Measurements from ENCODE around the gene TBX2. TPM values are rescaled to one million over a fixed set of nuclear protein-coding genes. Genes with fewer than 3 reads are reported as not detected.

TBX2 gene
- total RNA-seq, 6 donors from 2014 or later: 22.4 to 130 (median 92.7) TPM

DNA sequence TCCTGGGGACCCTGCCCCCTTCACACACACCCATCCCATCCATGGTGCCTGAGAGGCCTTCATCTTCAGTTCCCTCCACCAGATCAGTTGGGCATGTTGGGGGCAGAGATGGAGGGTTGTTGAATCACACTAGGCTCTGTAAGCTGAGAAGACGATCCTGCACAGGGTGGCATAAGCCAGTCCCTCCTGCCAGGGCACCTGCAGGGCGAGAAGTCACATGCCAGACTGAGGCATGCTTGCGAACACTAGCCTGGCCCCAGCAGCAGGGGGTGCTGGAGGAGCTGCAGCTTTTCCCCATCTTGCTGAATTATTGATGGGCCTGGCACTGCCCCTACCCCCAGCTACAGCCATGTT lies 6.1 kb upstream of the TBX2 start:
- TF ChIP-seq, protein P1, sequence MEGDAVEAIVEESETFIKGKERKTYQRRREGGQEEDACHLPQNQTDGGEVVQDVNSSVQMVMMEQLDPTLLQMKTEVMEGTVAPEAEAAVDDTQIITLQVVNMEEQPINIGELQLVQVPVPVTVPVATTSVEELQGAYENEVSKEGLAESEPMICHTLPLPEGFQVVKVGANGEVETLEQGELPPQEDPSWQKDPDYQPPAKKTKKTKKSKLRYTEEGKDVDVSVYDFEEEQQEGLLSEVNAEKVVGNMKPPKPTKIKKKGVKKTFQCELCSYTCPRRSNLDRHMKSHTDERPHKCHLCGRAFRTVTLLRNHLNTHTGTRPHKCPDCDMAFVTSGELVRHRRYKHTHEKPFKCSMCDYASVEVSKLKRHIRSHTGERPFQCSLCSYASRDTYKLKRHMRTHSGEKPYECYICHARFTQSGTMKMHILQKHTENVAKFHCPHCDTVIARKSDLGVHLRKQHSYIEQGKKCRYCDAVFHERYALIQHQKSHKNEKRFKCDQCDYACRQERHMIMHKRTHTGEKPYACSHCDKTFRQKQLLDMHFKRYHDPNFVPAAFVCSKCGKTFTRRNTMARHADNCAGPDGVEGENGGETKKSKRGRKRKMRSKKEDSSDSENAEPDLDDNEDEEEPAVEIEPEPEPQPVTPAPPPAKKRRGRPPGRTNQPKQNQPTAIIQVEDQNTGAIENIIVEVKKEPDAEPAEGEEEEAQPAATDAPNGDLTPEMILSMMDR (IDR thresholded peaks at IDR 0.05): no peak
- TF ChIP-seq POLR2AphosphoS5 (IDR thresholded peaks at IDR 0.05): no peak
- TF ChIP-seq EP300 (IDR thresholded peaks at IDR 0.05): no peak
- no peak for TF ChIP-seq POLR2A (IDR thresholded peaks at IDR 0.05)
- DNase-seq (no peak), ATAC-seq (ENCODE audit: low FRiP score in 2 of 2) (no peak)
- Histone ChIP-seq H3K27me3 (peaks cover 0 to 27% (median 23%) of the 10 kb centered on the region in 4 donors), H3K4me3 (no peak overlapping the region), H3K4me1 (peaks cover 28 to 38% (median 29%) of the 10 kb centered on the region in 4 donors), H3K9me3 (no peaks in the 10 kb centered on the region), H3K27ac (peak overlapping the region; percentile 90 to 97 (median 92)), H3K36me3 (peaks cover 0 to 4% (median 0%) of the 10 kb centered on the region in 4 donors)
- WGBS, 2 donors: 72 to 100% methylated on average over 1 to 3 of the region's 3 CpGs

DNA sequence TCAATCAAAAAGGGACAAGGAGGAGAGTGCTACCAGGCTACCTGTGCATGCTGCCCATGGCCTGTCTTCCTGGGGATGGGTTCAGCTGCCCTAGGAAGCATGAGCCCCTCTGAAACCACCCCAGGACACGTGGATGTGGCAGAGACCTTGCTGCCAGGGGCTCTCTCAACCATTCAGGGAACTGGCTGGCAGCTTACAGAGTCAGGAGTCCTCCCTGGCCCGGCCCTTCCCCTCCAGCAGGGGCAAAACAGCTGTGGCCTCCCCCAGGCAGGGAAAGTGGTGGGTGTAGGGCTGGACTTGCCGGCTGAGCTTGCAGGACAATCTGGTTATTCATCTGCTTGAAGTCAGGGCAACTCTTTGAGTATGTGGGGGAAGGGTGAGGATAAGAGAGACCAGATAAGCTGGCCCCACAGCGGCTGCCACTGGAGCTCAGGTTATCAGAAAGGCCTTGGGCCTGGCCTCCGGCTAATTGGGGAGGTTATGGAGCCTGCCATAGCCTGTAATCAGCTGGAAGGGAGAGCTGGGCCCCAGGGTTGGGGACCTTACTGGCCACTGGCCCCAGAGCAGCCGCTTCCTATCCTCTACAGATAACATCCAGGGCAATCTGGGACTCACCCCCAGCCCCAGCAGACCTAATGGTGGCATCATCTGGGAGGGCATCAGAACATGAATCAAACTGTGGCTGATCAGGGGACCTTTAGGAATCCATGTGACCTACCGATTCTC lies 5.6 kb upstream of the TBX2 start:
- no peaks in the 10 kb centered on the region for H3K9me3 ChIP-seq
- peaks cover 0 to 33% (median 26%) of the 10 kb centered on the region in 4 donors for H3K27me3 ChIP-seq
- peak overlapping the region; percentile 90 to 97 (median 92) for H3K27ac ChIP-seq
- peaks cover 0 to 4% (median 0%) of the 10 kb centered on the region in 4 donors for H3K36me3 ChIP-seq
- peaks cover 31 to 44% (median 35%) of the 10 kb centered on the region in 4 donors for H3K4me1 ChIP-seq
- 75 to 80% methylated on average over 6 of the region's 7 CpGs for WGBS, 2 donors
- ATAC-seq (ENCODE audit: low FRiP score in 2 of 2) (no peak), DNase-seq (no peak)
- TF ChIP-seq, protein P1 (IDR thresholded peaks at IDR 0.05): no peak
- TF ChIP-seq POLR2A (IDR thresholded peaks at IDR 0.05): no peak
- TF ChIP-seq EP300 (IDR thresholded peaks at IDR 0.05): no peak
- TF ChIP-seq POLR2AphosphoS5 (IDR thresholded peaks at IDR 0.05): no peak
- no peak overlapping the region for H3K4me3 ChIP-seq

DNA sequence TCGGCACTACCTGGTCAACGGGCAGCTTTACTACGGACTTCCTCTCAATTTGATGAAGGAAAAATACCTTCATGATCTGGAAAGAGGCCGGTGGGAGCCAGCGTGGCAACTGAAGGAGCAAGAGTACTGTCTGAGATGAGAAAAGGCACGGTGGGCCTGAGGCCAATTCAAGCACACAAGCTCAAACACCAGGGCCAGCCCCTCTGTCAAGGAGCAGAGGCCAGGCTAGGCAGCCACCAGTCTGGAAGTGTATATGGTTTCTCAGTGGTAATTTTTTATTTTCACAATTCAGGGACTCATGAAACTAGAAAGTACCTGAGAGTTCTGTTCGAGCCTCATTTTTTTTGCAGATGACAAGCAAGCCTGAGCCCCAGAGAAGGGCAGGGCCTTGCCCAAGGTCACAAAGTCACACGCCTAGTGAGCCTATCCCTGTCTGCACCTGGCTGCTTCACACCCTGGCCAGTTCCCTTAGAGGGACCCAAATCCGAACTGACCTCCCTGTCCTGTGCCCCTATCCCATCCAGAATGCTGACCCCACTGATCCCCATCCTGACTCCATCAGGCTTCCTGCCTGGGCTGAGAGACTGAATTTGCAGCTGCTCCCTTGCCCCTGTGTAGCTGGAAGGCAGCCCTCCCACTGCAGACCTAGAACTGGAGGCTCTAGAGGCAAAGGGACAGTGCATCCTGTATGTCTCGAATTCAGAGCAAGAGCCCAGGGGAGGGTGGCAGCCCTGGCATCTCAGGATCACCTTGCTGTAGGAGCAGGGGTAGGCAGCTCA lies 4.8 kb upstream of the TBX2 start:
- peak overlapping the region; percentile 90 to 97 (median 92) for H3K27ac ChIP-seq
- ATAC-seq (ENCODE audit: low FRiP score in 2 of 2) (no peak), DNase-seq (no peak)
- TF ChIP-seq EP300 (IDR thresholded peaks at IDR 0.05) (no peak), POLR2AphosphoS5 (IDR thresholded peaks at IDR 0.05) (no peak), POLR2A (IDR thresholded peaks at IDR 0.05) (peak in 1 of 4 donors; percentile 18)
- TF ChIP-seq, protein P1 (IDR thresholded peaks at IDR 0.05): no peak
- peaks cover 0 to 40% (median 32%) of the 10 kb centered on the region in 4 donors for H3K27me3 ChIP-seq
- 87 to 88% methylated on average over 7 to 9 of the region's 10 CpGs for WGBS, 2 donors
- no peaks in the 10 kb centered on the region for H3K9me3 ChIP-seq
- H3K36me3 ChIP-seq: peaks cover 0 to 4% (median 0%) of the 10 kb centered on the region in 4 donors
- H3K4me3 ChIP-seq: peak overlapping the region in 3 of 4 donors; percentile 55 to 63 (median 61)
- H3K4me1 ChIP-seq: peaks cover 31 to 45% (median 38%) of the 10 kb centered on the region in 4 donors

DNA sequence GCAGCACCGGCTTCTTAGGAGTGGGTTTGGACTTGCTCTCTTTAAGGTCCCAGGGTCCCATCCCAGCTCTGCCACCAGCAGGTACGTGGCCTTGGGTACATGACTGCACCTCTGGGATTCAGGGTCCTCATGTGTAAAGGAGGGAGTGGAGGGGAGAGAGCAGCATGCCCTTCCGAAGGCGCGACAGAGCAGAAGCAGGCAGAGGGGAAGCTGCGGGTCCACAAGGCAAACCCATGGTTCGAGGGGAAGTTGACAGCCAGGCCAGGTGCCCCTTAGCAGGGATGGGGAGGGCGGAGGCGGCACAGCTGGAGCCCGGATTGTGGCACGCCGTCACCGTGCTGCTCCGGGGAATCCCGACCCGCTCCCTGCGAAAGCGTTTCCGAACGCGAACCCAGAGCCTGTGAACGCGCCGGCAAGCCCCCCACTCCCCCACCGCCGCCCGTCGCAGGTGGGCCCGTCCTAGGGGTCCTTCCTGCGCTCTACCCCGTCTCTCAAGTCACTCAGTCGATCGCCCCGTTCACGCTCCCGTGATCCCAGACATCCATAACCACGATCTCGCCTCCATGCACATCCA lies 4.1 kb upstream of the TBX2 start:
- Histone ChIP-seq H3K4me1 (peaks cover 27 to 43% (median 33%) of the 10 kb centered on the region in 4 donors), H3K4me3 (peak overlapping the region; percentile 4 to 63 (median 58)), H3K27ac (peak overlapping the region; percentile 90 to 97 (median 92)), H3K9me3 (no peaks in the 10 kb centered on the region), H3K27me3 (peaks cover 0 to 41% (median 33%) of the 10 kb centered on the region in 4 donors), H3K36me3 (peaks cover 0 to 4% (median 0%) of the 10 kb centered on the region in 4 donors)
- ATAC-seq (ENCODE audit: low FRiP score in 2 of 2) (no peak), DNase-seq (peak in 1 of 2 donors; percentile 81)
- WGBS, 2 donors: 48 to 56% methylated on average over 32 to 38 of the region's 38 CpGs
- TF ChIP-seq POLR2AphosphoS5 (IDR thresholded peaks at IDR 0.05): no peak
- TF ChIP-seq, protein P1 (IDR thresholded peaks at IDR 0.05): no peak
- no peak for TF ChIP-seq EP300 (IDR thresholded peaks at IDR 0.05)
- TF ChIP-seq POLR2A (IDR thresholded peaks at IDR 0.05): no peak
